ENCODE measurements around the gene TGFBR3. TPM values are rescaled to one million over a fixed set of nuclear protein-coding genes. Genes with fewer than 3 reads are reported as not detected.
A peak's percentile ranks its signal among the peaks of the same experiment; 100 is the strongest.

Gene TGFBR3
- total and polyA plus RNA-seq, 9 of the 15 experiments (the other 6 are each of a cell fraction or from before 2014, with no cell fraction given) = 3.6 to 32.4 (median 15.6) TPM

DNA sequence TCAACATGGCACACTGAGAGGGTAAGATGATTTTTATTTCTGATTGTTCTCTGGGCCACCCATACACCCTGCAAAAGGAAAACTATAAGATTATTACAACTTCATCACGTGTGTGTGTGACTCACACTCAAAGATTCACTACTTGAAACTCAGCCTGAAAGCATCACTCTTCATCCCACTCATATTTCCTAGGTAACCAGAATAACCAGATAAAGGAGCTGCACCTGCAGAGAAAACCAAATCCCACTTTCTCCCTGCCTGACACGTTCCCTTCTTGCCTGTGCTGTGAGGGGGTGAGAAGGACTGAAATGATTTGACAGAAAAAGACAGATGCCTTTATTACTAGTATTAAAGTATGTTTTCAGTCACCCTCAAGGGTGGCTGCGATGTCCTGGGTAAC is 131.6 kb downstream of the TGFBR3 start:
- WGBS (ENCODE audit: insufficient coverage, low coverage, missing lambda C conversion rate) = 53% methylated on average over 3 of the region's 3 CpGs
- Histone ChIP-seq H3K4me1 (replicated peaks in 1 of 2; ENCODE audit: control insufficient read depth in 2 of 2, insufficient read depth in 2 of 2, low read length in 2 of 2) (peaks cover 0 to 3% of the 10 kb centered on the region in 2 experiments; a peak in 2 of 5 replicates), H2AFZ (ENCODE audit: low read depth, low read length) (no peak overlapping the region), H3K9ac (ENCODE audit: insufficient read depth in 1 of 2, low read depth in 2 of 2, low read length in 2 of 2) (no peak overlapping the region), H3K9me1 (ENCODE audit: control insufficient read depth, insufficient read depth, low read length) (no peaks in the 10 kb centered on the region), H3K36me3 (ENCODE audit: control insufficient read depth, insufficient read depth, low read length) (peaks cover 17% of the 10 kb centered on the region; the same call in 2 of the 3 replicates), H3K9me3 (replicated peaks; ENCODE audit: control insufficient read depth, insufficient read depth, low read depth, low read length) (no peaks in the 10 kb centered on the region), H3K27ac (ENCODE audit: extremely low read depth, low read depth, low read length) (no peak overlapping the region), H3K27me3 (ENCODE audit: control insufficient read depth in 2 of 2, insufficient read depth in 2 of 2, low read length in 2 of 2) (no peaks in the 10 kb centered on the region), H3K4me3 (no peak overlapping the region), H3K79me2 (ENCODE audit: control insufficient read depth, insufficient read depth, low read length) (no peaks in the 10 kb centered on the region), H4K20me1 (replicated peaks; ENCODE audit: control insufficient read depth, insufficient read depth, low read length) (no peaks in the 10 kb centered on the region), H3K4me2 (ENCODE audit: insufficient read depth, low read length) (no peak overlapping the region)
- BruUV-seq (replicated peaks) = no TSS peak
- ChIA-PET POLR2A (interaction anchor here (0.7 kb wide), 1 partner anchor 64 kb away, joined by 3 read pairs; no protein-coding TSS in a partner anchor), CTCF (ENCODE audit: low intra/inter-chr PET ratio) (no interaction called here)
- in situ Hi-C loops (cut with MboI) = no loop called here
- no peak for FAIRE-seq
- no peak for DNase-seq (ENCODE audit: extremely low read depth in 1 of 4, low spot score in 3 of 4)
- ATAC-seq = no peak
- intact Hi-C loops (cut with micrococcal nuclease) = no loop called here
- 0 out of 2 replicates have a peak, but pooled peaks have one; percentile 22 for TF ChIP-seq RFX1 (IDR thresholded peaks at IDR 0.05)
- peak; percentile 55 for TF ChIP-seq FOSL1 (tag; conservative IDR thresholded peaks at IDR 0.05)
- TF ChIP-seq BDP1 (IDR thresholded peaks at IDR 0.05; ENCODE audit: insufficient read depth, insufficient read length) = no peak

- ATAC-seq = no peak
- in situ Hi-C loops (cut with MboI) = no loop called here
These were observed 132.1 kb downstream of the TGFBR3 start for GRCh38 chr1:91753878-91754277.

More at GRCh38 chr1:91753878-91754277, 132.1 kb downstream of the TGFBR3 start:
- ChIA-PET CTCF (ENCODE audit: low intra/inter-chr PET ratio) (no interaction called here), POLR2A (interaction anchor here (0.7 kb wide), 1 partner anchor 65 kb away, joined by 3 read pairs; no protein-coding TSS in a partner anchor)
- Histone ChIP-seq H3K4me1 (replicated peaks in 1 of 2; ENCODE audit: control insufficient read depth in 2 of 2, insufficient read depth in 2 of 2, low read length in 2 of 2) (peaks cover 0 to 2% of the 10 kb centered on the region in 2 experiments; a peak in 2 of 5 replicates), H3K79me2 (ENCODE audit: control insufficient read depth, insufficient read depth, low read length) (no peaks in the 10 kb centered on the region), H2AFZ (ENCODE audit: low read depth, low read length) (no peak overlapping the region), H4K20me1 (replicated peaks; ENCODE audit: control insufficient read depth, insufficient read depth, low read length) (no peaks in the 10 kb centered on the region), H3K4me3 (no peak overlapping the region), H3K9me3 (replicated peaks; ENCODE audit: control insufficient read depth, insufficient read depth, low read depth, low read length) (no peaks in the 10 kb centered on the region), H3K4me2 (ENCODE audit: insufficient read depth, low read length) (no peak overlapping the region), H3K9me1 (ENCODE audit: control insufficient read depth, insufficient read depth, low read length) (no peaks in the 10 kb centered on the region), H3K27ac (ENCODE audit: extremely low read depth, low read depth, low read length) (no peak overlapping the region), H3K36me3 (ENCODE audit: control insufficient read depth, insufficient read depth, low read length) (peaks cover 17% of the 10 kb centered on the region; the same call in 2 of the 3 replicates), H3K27me3 (ENCODE audit: control insufficient read depth in 2 of 2, insufficient read depth in 2 of 2, low read length in 2 of 2) (no peaks in the 10 kb centered on the region), H3K9ac (ENCODE audit: insufficient read depth in 1 of 2, low read depth in 2 of 2, low read length in 2 of 2) (no peak overlapping the region)
- FAIRE-seq = no peak
- WGBS (ENCODE audit: insufficient coverage, low coverage, missing lambda C conversion rate) = 85% methylated on average over 3 of the region's 3 CpGs
- TF ChIP-seq PTTG1 (tag; IDR thresholded peaks at IDR 0.05; ENCODE audit: low read depth) (no peak), ZNF280B (CRISPR knock-in tag; IDR thresholded peaks at IDR 0.05) (no peak), EHMT2 (IDR thresholded peaks at IDR 0.05) (no peak), ZNF444 (CRISPR knock-in tag; IDR thresholded peaks at IDR 0.05) (no peak), RAD51 (IDR thresholded peaks at IDR 0.05; ENCODE audit: borderline replicate concordance, low read depth) (no peak), ZBTB1 (CRISPR knock-in tag; IDR thresholded peaks at IDR 0.05; ENCODE audit: borderline replicate concordance, low read depth) (no peak)
- no peak for DNase-seq (ENCODE audit: extremely low read depth in 1 of 4, low spot score in 3 of 4)
- BruUV-seq (replicated peaks) = no TSS peak
- intact Hi-C loops (cut with micrococcal nuclease) = no loop called here
